NCI-H128 (cell line): ENCODE results near the gene GZMM.

Experiments
- DNase-seq: peaks from one replicate; lab custom pipeline; 2025; ENCODE audit not compliant: unreplicated experiment; lab: John Stamatoyannopoulos, UW

Gene GZMM

GRCh38 chr19:511101-511851 is 32.6 kb upstream of the GZMM start:
- peak; percentile 73 for DNase-seq

- peak; percentile 54 for DNase-seq
Measured at GRCh38 chr19:512547-513365, 31.1 kb upstream of the GZMM start.

- no peak for DNase-seq
Measured at GRCh38 chr19:513368-514165, 30.3 kb upstream of the GZMM start.

DNA sequence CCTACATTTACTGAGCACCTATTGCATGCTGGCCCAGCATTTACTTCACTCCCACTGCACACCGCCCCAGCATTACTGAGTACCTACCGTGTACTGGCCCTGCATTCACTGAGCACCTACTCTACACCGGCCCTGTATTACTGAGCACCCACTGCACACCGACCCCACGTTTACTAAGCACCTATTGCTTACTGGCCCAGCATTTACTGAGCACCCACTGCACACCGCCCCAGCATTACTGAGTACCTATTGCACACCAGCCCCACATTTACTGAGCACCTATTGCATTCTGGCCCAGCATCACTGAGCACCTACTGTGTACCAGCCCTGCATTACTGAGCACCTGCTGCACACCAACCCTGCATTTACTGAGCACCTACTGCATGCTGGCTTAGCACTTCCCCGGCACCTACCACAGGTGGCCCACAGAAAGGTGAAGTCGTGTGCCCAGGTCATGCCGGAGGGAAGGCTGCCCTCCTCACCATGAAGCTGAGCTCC is 29.6 kb upstream of the GZMM start:
- no peak for DNase-seq

- no peak for DNase-seq
Measured at GRCh38 chr19:517721-518597, 25.9 kb upstream of the GZMM start.

GRCh38 chr19:518598-519231 is 25.1 kb upstream of the GZMM start:
- no peak for DNase-seq

DNA sequence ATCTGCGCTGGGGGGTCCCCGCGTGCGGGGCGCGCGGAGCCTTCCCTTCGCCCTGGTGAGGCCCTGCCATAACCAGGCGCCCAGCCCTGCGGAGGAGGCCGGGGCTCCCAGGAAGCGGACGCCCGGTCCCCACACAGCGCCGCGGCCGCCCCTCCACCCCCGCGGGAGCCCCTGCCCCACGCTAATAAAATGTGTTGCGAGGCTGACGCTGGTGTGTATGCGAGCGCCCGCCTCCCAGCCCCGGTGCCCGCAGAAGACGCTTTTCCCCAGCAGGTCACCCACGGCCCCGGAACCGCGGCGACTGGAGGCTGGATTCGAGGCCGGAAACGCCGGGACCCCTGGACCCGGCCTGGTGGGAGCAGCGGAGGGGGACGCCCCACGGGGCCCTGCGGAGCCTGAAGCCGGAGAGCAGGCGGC is 24.4 kb upstream of the GZMM start:
- no peak for DNase-seq

- DNase-seq: no peak
Measured at GRCh38 chr19:522726-523125, 21.1 kb upstream of the GZMM start.

- DNase-seq: no peak
Measured at GRCh38 chr19:524062-524674, 19.7 kb upstream of the GZMM start.

DNA sequence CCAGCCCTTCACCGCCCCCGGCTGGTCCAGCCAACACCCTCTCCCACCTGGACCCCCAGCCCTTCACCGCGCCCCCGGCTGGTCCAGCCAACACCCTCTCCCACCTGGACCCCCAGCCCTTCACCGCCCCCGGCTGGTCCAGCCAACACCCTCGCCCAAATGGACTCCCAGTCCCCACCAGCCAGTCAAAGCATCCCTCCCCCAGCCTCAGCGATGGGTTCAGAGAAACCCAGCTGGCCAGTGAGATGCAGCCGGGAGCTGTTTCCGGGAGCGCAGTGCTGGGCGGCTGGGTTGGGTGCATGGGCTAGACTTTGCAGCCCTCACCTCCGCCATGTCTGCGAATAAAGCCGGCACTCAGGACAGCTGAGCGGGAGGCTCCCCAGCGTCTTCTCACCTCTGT is 18.8 kb upstream of the GZMM start:
- no peak for DNase-seq

DNA sequence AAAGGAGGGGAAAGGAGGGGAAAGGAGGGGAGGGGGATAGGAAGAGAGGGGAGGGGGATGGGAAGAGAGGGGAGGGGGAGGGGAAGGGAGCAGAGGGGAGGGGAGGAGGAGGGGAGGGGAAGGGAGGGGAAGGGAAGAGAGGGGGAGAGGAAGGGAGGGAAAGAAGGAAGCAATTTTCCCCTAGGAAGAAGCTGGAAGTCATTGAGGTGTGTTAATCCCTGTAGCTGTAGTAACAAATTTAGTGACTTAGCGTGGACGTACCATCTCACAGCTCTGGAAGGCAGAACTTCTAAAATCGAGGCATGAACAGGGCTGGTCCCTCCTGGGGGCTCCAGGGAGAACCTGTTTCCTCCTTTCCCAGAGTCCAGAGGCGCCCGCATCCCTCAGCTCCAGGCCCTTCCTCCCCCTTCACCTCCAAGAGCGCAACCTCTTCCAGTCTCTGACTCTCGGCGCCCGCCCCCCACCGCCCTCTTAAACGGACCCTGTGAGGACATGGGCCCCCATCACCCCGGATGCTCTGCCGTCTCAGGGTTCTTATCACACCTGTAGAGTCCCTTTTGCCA is 17.9 kb upstream of the GZMM start:
- DNase-seq: no peak

DNA sequence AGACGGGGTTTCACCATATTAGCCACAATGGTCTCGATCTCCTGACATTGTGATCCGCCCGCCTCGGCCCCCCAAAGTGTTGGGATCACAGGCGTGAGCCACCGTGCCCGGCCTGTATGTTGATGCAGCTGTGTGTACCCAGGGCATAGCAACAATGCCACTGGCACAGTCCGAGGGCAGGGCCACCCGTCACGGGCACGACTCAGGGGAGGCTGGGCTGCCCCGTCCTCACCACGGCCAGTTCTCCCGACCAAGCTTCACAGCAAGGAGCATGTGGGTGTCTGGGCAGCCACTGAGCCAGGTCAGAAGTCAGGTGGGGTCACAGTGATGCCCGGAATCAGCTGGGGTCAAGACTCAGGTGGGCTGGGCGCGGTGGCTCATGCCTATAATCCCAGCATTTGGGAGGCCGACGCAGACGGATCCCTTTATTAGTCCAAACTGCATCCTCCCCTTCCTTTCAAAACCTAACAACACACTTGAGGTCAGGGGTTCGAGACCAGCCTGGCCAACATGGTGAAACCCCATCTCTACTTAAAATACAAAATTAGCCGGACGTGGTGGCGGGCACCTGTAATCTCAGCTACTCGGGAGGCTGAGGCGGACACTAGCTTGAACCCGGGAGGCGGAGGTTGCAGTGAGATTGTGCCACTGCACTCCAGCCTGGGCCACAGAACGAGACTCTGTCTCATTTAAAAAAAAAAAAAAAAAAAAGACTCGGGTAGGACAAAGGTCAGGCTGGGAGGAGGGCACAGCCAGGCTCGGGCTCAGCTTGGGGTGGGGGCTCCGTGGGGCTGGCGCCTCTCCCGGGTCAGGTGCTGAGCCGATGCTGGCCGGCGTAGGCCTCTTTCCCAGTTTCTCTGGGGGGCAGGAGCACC is 13.5 kb upstream of the GZMM start:
- no peak for DNase-seq

DNA sequence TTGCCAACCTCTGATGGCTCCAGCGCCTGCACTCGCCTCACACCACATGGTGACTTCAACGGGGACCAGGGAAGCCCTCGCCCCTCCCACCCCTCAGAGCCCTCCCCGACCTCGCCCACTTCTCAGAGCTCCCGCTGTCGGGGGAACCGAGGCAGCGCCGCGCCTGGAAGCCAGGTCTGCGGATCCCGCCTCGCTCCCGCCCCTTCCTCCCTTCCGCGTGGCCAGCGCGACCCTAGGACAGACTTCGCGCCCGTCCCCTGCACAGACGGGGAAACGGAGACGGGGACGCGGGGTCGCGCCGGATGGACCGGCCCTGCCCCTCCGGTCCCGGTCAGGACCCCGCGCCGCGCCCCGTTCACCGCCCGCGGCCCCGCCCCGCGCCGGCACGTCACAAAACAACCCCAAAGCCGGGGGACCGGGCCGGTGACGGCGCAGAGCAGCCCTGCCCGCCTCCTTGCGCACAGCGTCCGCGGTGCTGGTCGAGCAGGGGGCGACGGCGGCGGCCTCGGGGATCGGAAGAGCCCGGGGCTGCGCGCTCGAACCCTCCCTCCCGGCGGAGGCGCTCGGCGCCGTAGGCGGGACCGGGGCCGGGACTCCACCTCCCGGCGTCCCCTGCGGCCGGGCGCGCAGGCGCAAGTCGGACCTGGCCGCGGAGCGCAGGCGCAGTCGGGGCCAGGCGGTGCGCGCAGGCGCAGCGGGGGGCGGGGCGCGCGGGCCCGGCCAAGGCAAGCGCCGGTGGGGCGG is 12.7 kb upstream of the GZMM start:
- DNase-seq: peak; percentile 65

- DNase-seq: no peak
Measured at GRCh38 chr19:531753-532560, 11.9 kb upstream of the GZMM start, which contains the start of gene CDC34. CDC34 (plus strand) TSS chr19:531760; CDS start chr19:531932, 172 bp downstream.

- DNase-seq: no peak
Measured at GRCh38 chr19:532561-533363, 11.1 kb upstream of the GZMM start.
